Type B pancreatic cell (in vitro differentiated cells): ENCODE results near the gene USP28. TPM values are rescaled to one million over a fixed set of nuclear protein-coding genes. Genes with fewer than 3 reads are reported as not detected.

Experiments used
- DNase-seq: peaks from one replicate; pipeline ENCODE4 v3.0.0; 2021; ENCODE audit warnings: mixed read lengths; ENCODE audit not compliant: unreplicated experiment; ENCODE audit errors: extremely low spot score
- H3K27ac Mint-ChIP-seq: 2 replicates; pipeline ENCODE4 v1.8.0; 2021; ENCODE audit warnings: mild to moderate bottlenecking, mixed read lengths
- H3K27me3 Mint-ChIP-seq: 2 replicates; pipeline ENCODE4 v1.8.0; 2021; ENCODE audit warnings: mixed read lengths
- H3K36me3 Mint-ChIP-seq: 2 replicates; pipeline ENCODE4 v1.8.0; 2021; ENCODE audit warnings: mixed read lengths
- H3K4me1 Mint-ChIP-seq: one replicate; pipeline ENCODE4 v1.8.0; 2021; ENCODE audit warnings: mixed read lengths; ENCODE audit not compliant: unreplicated experiment
- H3K4me3 Mint-ChIP-seq: 2 replicates; pipeline ENCODE4 v1.8.0; 2021; ENCODE audit warnings: mild to moderate bottlenecking, mixed read lengths
- H3K9me3 Mint-ChIP-seq: 2 replicates; pipeline ENCODE4 v1.8.0; 2021; ENCODE audit warnings: mixed read lengths
- total RNA-seq: library from RNA; stranded (reverse); gene quantifications from 2 replicates; pipeline ENCODE4 v1.2.1, GENCODE V29; 2021; ENCODE audit warnings: low replicate concordance
- TF ChIP-seq, protein P1 (sequence below): fragments of 200-600 bp; sonication (generic); conservative IDR thresholded peaks from 2 replicates; pipeline ENCODE4 v1.5.0; 2021; ENCODE audit warnings: antibody characterized with exemption, mild to moderate bottlenecking

The USP28 gene
- total RNA-seq, 1 donor from 2014 or later, result 46.9 TPM

- no peak for DNase-seq
- H3K36me3 Mint-ChIP-seq, result peaks cover 5% of the 10 kb centered on the region
- peak overlapping the region; percentile 91 for H3K27ac Mint-ChIP-seq
- H3K4me1 Mint-ChIP-seq, result peaks cover 21% of the 10 kb centered on the region
- H3K4me3 Mint-ChIP-seq, result peak overlapping the region; percentile 94
- no peaks in the 10 kb centered on the region for H3K9me3 Mint-ChIP-seq
- TF ChIP-seq, protein P1, sequence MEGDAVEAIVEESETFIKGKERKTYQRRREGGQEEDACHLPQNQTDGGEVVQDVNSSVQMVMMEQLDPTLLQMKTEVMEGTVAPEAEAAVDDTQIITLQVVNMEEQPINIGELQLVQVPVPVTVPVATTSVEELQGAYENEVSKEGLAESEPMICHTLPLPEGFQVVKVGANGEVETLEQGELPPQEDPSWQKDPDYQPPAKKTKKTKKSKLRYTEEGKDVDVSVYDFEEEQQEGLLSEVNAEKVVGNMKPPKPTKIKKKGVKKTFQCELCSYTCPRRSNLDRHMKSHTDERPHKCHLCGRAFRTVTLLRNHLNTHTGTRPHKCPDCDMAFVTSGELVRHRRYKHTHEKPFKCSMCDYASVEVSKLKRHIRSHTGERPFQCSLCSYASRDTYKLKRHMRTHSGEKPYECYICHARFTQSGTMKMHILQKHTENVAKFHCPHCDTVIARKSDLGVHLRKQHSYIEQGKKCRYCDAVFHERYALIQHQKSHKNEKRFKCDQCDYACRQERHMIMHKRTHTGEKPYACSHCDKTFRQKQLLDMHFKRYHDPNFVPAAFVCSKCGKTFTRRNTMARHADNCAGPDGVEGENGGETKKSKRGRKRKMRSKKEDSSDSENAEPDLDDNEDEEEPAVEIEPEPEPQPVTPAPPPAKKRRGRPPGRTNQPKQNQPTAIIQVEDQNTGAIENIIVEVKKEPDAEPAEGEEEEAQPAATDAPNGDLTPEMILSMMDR, result no peak
- H3K27me3 Mint-ChIP-seq, result peaks cover 4% of the 10 kb centered on the region
Measured at GRCh38 chr11:113876074-113876797, 864 bp upstream of the USP28 start.

GRCh38 chr11:113874581-113875233, 665 bp downstream of the USP28 start:
- peaks cover 25% of the 10 kb centered on the region for H3K4me1 Mint-ChIP-seq
- H3K27ac Mint-ChIP-seq, result peak overlapping the region; percentile 69
- TF ChIP-seq, protein P1, result no peak

DNA sequence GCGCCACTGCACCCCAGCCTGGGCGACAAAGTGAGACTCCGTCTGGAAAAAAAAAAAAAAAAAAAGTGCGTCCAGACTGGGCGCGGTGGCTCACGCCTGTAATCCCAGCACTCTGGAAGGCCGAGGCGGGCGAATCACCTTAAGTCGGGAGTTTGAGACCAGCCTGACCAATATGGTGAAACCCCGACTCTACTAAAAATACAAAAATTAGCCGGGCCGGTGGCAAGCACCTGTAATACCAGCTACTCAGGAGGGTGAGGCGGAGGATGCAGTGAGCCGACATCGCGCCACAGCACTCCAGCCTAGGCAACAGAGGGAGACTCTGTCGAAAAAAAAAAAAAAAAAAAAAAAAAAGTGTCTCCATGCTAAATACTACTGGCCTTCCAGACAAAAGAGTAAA, 1.3 kb downstream of the USP28 start:
- H3K4me3 Mint-ChIP-seq, result peak overlapping the region; percentile 89
- no peaks in the 10 kb centered on the region for H3K9me3 Mint-ChIP-seq
- peak overlapping the region; percentile 69 for H3K27ac Mint-ChIP-seq
- peaks cover 4% of the 10 kb centered on the region for H3K27me3 Mint-ChIP-seq
- H3K36me3 Mint-ChIP-seq, result peaks cover 5% of the 10 kb centered on the region
- DNase-seq, result no peak
- H3K4me1 Mint-ChIP-seq, result peaks cover 25% of the 10 kb centered on the region
- TF ChIP-seq, protein P1, result no peak

More at GRCh38 chr11:113874581-113875233, 665 bp downstream of the USP28 start:
- H3K9me3 Mint-ChIP-seq, result no peaks in the 10 kb centered on the region
- H3K27me3 Mint-ChIP-seq, result peaks cover 4% of the 10 kb centered on the region
- DNase-seq, result no peak
- peak overlapping the region; percentile 89 for H3K4me3 Mint-ChIP-seq
- peaks cover 5% of the 10 kb centered on the region for H3K36me3 Mint-ChIP-seq

DNA sequence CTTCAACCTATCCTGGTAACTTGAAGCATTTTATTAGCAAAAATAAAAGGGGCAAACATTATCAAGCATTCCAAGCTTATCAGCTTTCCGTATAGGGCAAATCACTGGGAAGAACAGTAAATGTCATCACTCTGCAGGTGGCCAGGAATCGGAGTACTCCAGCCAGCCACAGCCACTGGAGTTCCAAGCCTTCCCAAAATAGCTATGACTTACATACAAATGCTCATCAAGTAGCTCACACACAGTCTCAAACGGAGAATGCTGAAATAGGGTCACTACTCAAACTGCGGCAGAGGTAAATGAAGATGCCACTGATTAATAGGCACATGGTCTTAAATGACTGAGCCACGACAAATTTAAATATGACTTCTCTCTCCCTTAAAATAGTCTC, 2.1 kb downstream of the USP28 start:
- H3K4me1 Mint-ChIP-seq, result peaks cover 25% of the 10 kb centered on the region
- H3K27me3 Mint-ChIP-seq, result peaks cover 4% of the 10 kb centered on the region
- no peaks in the 10 kb centered on the region for H3K9me3 Mint-ChIP-seq
- H3K4me3 Mint-ChIP-seq, result peak overlapping the region; percentile 89
- no peak for DNase-seq
- H3K36me3 Mint-ChIP-seq, result peaks cover 5% of the 10 kb centered on the region
- peak overlapping the region; percentile 2 for H3K27ac Mint-ChIP-seq
- TF ChIP-seq, protein P1, result no peak

GRCh38 chr11:113871336-113871735, 4.0 kb downstream of the USP28 start:
- Mint-ChIP-seq H3K4me3 (no peak overlapping the region), H3K9me3 (no peaks in the 10 kb centered on the region), H3K27me3 (peaks cover 4% of the 10 kb centered on the region), H3K27ac (no peak overlapping the region), H3K36me3 (peaks cover 11% of the 10 kb centered on the region), H3K4me1 (peaks cover 25% of the 10 kb centered on the region)
- TF ChIP-seq, protein P1, result no peak
- DNase-seq, result no peak
